ENCODE measurements around the gene GHRH.

The GHRH gene

DNA sequence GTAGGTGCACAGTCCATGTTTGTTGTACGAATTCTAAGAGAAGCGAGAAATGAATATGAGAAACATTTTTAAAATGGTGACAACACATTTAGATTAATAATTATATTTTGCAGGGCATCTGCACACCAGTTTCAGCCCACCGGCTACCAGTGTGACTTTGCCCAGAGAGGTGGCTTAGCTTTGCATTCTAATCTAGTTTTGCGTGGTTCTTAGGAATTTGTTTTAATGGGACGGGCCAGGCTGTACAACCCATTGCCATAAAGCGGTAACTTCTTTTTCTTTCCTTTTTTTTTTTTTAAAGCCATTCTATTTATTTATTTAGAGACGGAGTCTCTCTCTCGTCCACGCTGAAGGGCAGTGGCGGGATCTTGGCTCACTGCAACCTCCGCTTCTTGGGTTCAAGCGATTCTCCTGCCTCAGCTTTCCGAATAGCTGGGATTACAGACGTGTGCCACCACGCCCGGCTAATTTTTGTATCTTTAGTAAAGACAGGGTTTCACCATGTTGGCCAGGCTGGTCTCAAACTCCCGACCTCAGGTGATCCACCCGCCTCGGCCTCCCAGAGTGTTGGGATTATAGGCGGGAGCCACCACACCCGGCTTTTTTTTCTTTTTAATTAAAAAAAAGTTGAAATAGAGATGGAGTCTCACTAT lies 28.7 kb upstream of the GHRH start:
- no peak for DNase-seq

DNA sequence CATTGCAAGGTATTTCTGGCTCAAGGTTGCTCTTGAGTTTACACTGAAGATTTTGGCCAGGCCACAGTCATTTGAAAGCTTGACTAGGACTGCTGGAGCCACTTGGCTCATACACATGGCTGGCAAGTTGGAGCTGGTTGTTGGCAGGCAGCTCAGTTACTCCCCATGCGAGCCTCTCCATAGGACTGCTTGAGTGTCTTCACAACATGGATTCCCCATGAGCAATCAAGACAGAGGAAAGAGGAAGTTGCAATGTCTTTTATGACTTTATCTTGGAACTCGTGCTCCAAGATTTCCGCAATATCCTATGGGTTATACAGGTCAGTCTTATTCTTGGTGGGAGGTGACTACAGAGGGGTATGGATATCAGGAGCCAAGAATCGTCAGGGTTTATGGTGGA lies 26.5 kb upstream of the GHRH start:
- no peak for DNase-seq

DNA sequence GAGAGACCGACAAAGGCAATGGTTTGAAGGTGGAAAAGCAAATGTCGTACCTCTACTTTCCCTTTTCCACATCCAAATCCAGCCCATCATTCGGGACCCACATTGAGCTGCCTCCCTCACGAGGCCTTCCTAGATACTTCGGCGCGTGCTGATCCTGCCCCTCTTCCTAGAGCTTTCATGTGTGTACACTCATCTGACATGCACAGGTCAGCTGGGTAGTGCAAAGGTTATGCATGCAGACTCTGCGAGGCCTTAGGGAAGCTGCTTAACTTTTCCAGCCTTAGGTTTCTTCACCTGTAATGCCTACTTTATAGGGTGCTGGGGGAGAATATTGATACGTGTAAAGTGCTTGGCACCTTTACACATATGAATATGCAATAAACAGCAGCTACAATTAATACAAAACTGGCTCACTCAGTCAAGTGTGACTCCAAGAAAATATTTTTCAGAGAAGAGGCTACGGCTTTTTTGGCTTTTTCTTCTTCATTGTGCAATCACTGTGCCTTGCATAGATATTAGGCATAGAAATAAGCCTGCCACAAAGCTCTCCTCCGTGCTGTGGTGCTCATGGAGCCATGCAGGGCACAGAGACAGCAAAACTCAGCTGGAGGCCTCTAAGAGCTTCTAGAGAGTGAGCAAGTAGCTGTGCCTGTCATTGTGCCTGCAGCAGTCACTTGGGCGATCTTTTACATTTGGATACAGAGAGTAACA lies 24.2 kb upstream of the GHRH start:
- no peak for DNase-seq

DNA sequence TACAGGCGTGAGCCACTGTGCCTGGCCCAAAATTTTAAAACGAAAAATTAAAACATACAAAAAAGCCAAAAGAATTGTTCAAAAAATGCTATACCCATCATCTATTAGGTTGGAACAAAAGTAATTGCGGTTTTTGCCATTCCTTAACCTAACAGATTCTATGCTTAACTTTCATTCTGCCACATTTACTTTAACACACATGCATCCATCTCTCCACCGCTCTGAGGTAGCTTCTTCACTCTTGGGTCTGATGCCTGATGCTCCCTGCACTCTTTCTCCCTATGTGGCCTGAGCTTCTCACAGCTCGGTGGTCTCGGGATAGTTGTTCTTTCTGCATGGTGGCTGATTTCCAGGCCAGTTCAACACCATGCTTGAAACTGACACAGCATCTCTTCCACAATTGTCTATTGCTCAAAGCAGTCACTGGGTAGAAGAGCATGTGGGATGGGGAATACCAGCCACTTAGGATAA lies 23.1 kb upstream of the GHRH start:
- DNase-seq, result no peak

DNA sequence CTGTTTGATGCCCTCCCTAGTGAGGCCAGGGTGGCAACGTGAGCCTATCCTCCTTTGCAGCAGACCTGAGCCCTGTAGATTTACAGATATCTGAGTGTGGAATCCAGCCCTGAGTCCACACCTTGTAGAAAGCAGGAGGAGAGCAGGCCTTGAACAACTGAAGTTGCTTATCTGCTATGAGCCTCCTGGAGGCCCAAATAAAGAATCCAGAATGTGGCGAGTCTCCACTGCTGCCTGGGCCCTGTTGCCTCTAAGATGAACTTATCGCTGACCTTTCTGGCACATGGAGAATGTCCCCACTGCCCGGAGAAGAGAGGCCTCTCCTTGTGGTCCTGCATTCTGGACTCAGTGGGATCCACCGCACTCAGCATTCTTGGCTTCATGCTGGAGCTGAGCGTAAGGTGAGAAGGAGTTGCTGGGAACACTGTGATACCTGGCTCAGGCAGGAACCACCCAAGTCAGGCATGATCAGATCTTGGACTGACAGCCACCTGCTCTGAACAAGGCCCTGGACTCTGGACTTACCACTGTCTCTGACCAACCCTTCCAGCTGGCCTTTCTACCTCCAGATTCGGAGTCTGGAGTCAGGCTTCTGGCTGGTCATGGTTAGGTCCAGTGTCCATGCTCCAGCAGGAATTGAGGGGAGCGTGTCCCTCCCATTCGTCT lies 22.0 kb upstream of the GHRH start:
- DNase-seq, result no peak

DNA sequence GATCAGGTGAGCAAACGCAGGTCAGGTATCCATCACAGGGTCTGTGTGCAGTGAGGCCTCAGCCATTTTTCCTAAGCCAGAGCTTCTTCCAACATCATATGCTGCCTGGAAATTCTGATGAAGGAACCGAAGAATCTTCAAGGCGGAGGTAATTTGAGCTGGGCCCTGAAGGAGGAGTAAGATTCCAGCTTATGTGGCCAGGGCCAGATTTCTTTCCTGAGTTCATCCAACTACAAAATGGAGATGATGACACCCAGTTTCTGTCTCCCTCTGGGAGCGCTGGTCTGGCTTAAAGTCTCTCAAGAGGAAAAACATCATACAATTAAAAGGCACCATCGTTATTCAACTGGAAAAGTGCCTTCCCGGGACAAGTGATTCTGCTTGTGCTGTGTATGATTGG lies 20.9 kb upstream of the GHRH start:
- DNase-seq, result no peak

DNA sequence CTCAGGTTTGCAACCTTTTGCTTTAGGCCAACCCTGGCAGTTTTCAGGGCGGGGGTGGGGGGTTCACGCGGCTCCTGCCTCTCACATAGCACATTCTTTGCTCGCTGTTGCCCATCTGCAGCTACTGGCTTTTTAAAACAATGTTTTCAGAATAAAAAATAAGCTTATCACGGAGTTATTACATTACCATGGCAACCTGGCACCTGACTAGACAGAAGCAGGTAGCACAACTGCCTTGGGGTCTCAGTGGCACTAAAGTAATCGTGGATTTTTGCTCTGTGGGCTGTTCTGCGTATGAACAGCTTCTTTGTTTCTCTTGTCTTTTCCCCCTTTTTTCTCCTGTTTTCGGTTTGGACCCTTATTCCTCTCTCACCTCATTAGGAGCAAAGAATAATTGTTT lies 18.8 kb upstream of the GHRH start:
- DNase-seq, result no peak

DNA sequence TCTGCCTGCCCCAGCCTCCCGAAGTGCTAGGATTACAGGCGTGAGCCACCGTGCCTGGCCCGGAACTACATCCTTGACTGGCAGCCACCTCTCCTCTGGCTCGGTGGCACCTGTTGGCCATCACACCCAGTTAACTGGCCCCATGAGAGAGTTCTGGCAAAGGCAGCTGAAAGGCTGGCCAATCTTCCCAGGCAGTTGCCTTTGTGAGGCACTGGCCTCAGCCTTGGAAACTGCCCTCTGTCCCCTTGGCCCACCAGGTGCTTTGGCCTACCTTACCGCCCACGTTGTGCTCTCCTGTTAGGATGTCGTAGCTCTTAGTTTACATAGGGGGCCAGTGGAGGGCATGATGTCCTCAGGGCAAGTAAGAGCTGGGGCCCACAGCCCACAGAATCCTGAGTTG lies 18.2 kb upstream of the GHRH start:
- DNase-seq, result no peak

DNA sequence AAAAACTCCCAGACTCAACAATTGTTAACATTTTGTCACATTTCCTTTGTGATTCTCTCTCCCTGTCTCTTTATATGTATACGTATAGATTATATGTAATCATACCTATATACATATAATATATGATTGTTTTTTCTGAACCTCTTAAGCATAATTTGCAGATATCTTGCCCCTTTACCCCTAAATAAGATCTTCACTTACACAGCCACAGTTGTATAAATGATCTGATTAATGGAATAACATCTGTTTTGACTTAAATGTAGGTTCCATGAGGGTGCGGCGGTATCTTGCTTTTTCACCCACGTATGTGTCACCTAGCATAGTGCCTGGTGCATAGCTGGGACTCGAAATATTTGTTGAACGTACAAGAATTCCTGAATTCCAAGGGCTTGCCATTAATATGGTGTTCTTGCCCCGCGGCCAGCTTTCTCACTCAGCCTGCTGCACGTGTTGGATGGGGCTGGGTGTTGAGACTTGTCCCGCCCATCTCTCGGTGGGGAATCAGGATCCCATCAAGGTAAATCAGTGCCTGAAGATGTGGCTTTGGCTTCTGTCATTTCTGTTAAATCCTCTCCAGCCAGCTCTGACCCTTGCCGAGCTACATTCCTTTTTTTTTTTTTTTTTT lies 17.5 kb upstream of the GHRH start:
- DNase-seq, result no peak

DNA sequence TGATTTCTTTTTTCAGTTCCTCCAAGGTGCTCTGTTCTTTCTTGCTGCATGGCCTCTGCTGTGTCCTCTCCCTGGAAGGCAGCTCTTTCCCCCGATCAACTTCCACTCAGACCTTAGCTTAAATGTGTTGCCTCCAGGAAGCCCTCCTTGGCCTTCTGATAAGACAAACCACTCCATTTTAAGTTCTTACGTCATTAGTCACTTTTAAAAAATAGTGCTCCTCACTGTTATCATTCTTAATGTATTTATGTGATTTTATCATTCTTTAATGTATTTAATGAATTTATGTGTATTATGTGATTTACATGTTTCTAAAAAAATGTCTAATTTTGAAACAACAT lies 15.6 kb upstream of the GHRH start:
- DNase-seq, result no peak

DNA sequence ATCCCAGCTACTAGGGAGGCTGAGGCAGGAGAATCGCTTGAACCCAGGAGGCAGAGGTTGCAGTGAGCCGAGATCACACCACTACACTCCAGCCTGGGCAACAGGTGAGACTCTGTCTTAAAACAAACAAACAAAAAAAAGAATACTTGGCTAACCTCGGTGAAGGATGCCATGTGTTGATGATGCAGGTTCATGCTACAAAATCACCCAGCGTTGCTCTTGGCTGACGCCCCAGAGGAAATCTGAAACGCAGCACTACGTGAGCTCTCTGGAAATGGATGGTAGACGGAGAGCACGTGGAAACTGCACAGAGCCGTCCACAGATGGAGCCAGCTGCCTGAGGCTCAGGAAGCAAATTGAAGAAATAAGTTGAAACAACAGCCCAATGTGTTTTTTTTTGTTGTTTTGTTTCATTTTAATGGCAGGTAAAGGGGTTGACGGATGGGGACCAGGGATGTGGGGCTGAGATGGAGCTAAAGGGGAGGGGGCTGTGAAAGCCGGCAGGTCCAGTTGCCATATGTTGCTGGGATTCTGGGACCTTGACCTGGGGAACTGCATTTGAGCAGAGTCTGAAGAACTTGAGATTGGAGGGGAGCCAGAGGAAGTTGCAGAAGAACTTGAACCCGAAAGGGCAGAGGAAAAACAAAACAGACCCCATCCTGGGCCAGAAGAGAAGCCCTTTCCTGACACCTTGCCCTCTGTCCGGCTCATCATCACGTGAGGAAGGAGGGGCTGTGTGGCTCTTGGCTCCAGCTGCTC lies 15.1 kb upstream of the GHRH start:
- DNase-seq, result peak; percentile 66

DNA sequence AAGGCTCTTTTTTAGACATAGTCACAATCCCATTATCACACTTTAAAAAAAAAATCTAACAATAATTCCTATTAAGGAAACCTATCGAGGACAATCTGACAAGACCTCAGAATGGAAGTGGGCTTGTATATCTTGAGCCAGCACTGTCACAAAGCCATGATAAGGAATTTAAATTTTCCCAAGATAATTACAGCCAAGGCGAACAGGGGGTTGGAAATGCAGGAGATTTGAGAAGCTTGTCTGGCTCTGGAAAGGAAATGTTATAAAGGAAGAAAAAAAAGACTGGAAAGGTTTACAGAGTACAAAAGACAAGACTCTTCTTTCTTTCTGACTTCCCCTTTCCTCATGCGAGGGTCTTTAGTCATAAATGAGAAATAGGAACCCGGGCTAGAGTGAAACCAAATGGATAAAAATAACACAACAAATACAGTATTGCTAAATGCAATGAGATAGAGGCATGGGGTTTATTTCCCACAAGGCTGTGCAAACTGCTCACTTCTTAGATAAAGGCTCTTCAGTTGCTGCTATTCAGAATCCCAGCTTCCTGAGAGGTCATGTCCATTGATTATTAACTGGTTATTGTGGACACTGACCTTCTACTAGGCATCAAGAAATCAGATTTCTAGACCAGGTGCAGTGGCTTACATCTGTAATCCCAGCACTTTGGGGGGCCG lies 13.4 kb upstream of the GHRH start:
- DNase-seq, result no peak

DNA sequence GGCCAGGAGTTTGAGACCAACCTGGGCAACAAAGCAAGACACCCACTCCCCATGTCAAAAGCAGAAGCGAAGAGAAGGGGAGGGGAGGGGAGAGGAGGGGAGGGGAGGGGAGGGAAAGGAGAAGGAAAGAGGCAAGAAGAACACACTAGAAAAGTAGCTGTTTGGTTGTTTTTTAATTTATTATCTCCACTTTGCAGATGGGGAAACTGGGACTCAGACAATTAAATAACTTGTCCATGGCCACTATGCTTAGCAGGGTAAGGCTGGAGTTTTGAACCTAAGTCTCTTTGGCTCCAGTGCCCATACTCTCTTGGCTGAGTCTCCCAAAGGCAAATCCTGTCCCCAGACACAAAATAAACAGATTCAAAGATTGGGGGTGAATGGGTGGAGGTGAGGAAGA lies 12.4 kb upstream of the GHRH start:
- no peak for DNase-seq

DNA sequence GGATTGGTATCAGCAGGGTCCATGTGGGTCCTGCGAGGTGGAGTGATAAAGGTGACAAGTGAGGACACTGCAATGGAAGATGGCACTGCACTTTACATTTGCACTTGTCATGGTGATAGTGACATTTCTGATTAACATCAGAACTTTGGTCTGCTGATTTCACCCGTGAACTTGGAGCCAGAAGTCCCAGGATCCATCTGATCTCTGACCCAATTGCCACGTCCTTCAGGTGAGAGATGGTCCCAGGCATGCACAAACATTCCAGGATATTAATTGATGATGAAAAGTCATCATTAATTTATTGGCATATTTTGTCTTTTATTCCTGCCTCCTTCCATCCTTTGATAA lies 9.8 kb upstream of the GHRH start:
- DNase-seq, result no peak

DNA sequence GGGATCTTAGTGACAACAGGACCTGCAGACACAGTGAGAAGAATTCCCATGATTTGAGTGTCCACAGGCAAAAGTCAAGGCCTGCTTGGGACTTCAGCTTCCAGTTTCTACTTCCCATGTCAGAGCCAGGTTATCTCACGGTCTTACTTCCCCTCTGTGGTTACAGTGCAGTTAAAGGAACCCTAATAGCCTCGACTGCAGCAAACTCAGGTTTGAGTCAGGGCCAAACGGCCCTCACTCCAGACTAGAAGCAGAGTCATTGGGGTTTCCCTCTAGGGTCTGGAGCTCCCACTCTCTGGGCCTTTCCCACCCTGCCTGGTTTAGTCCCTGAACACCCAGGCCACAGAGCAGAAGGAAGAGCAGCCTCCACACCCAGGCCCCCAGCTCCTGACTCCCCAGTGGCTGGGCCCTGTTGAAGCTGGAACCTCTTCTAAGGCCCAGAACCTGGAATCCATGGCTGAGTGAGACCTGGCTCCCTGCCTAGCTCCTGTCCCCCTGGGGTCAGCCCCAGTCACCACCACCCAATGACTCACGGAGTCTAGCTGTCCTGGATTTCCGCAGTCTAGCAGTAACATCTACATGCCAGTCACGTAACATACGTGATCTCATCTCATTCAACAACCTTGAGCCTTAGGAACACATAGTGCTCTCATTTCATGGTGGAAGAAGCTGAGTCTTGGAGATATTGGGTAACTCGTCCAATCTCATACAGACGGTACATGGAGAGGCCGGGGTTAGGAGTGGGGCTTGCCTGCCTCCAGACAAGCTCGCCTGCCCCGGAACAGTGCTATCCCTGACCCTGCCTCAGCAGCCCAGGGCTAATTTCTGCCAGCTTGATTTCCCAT lies 9.2 kb upstream of the GHRH start:
- DNase-seq, result no peak

DNA sequence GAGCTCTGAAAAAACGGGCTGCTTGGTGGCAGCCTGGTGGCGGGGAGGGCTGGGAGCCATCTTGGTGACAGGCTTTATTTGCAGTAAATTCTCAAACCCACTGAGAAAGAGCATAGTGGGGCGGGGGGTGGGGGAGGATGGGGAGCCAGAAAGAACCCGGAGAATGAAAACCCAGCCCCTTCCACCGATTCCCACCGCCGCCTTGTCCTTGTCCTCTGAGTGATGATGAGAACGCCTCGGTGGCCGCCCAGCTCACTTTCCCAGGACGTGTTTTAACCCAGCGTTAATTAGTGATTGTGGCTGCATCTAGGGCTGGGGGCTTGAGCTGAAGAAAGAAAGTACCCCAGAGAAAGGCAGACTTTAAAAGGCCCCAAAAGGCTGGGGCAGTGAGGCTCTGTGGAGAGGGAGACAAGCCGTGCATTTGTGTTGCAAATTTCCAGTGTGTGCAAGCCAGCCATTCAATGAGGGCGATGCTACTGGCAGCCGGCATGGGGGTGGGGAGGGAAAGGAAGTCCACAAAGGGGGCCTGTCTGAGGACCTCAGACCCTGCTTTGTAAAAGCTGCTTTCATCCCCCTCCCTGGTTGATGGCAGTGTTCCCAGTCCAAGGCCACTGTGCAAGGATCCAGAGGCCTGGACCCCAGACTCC lies 6.2 kb upstream of the GHRH start:
- DNase-seq, result no peak

DNA sequence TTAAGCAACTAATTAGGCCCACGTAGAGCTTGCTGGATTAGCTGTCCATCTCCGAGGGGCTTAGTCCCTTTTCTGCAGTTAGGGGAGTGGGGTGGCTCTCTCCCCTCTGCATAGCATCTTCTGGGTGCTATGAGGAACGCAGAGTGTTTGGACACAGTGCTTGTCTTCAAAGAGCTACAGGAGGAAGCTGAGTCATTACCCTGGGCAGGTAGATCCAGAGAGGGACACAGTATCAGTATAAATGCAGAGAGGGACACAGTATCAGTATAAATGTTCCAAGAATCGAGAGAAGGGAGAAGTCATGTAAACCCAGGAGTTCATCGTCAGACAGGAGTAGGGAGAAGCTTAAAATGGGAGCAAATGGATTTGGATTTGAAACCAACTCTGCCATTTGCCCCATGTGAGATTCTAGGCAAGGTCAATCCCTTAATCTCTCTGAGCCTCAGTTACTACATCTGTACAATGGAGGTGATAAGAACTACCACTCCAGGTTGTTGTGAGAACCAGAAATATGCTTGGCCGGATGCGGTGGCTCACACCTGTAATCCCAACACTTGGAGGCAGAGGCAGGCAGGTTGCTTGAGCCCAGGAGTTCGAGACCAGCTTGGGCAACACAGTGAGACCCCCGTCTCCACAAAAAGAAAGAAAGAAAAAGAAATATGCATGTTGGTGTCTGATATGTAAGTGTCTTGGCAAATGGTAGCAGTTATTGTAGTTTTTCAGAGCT lies 5.5 kb upstream of the GHRH start:
- DNase-seq, result no peak

DNA sequence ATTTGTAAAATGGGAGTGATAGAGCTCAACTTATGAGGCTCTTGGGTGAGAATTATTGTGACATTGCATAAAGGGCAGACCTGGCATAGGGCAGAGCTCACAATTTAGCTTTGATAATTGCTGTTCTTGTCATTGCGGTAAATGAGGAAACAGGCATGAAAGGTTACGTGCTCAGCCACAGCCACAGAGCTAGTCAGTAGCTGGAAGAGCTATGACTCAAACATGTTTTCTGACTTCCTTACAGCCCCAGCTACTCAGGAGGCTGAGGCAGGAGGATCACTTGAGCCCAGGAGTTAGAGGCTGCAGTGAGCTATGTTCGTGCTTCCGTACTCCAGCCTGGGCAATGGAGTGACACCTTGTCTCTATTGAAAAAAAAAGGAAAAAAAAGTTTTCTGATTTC lies 3.5 kb upstream of the GHRH start:
- no peak for DNase-seq

DNA sequence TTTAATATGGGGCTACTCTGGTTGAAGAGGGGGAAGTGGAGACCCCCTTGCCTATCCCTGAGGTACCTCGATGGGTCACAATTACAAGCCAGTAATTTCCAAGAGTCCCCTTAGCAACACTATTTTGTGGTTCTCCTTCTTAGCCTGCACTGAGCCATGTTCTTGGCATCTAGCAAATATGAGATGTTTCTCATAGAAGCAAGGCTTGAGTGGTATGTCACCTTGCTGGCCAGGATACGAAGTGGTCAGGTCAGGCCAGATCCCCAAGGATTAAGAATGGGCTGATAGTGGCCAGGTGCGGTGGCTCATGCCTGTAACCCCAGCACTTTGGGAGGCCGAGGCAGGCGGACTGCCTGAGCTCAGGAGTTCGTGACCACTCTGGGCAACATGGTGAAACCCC lies 2.1 kb upstream of the GHRH start:
- DNase-seq, result no peak

DNA sequence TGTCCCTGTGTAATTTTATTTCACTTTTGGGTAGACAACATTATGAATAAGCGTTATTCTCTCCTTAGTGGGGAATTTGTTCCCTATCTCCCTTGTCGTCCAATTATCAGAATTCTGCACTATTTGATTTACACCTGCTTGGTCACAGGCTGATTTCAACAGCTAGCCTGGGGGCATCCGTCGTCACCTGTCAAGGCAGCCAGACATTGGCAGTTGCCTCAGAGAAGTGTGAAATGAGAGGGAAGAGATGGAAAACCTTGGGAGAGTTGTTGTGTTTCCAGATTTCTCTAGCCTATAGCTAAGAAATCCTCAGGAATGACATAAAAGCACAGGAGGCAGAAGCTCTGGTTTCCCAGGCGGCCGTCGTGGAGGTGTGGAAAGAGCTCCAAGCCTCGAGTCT lies 891 bp upstream of the GHRH start:
- no peak for DNase-seq

DNA sequence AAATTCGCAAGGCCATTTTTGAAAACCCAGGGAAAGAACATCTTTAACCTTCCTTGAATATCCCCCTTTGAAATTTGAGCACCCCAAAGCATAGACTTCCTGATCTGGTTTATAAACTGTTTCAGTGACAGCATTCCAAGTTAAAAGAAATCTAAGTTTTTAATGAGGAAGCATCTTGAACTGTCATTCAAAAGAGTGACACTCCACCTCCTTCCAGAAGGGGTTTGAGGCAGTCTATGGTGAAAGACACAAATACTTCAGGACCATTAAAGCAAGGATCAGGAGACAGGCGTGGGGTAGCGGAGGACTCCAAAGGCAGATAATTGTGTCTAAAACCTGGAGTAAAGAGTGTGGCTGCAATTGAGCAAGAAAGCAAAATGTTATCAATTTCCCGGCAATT lies 691 bp downstream of the GHRH start:
- no peak for DNase-seq
